GM19099 (cell line): ENCODE measurements around the gene RABGAP1.

Experiments used
- POLR2A ChIP-seq: IDR thresholded peaks from 3 replicates; pipeline ENCODE4 v1.6.1; 2011; ENCODE audit warnings: low read depth; ENCODE audit not compliant: insufficient read length; ENCODE audit errors: extremely low read depth

Gene RABGAP1

GRCh38 chr9:122986010-122986409, 45.2 kb downstream of the RABGAP1 start:
- no peak for TF ChIP-seq POLR2A

- TF ChIP-seq POLR2A: no peak
Observed at GRCh38 chr9:122988141-122988540, 47.3 kb downstream of the RABGAP1 start.

GRCh38 chr9:122988920-122989621, 48.3 kb downstream of the RABGAP1 start:
- no peak for TF ChIP-seq POLR2A

GRCh38 chr9:122991370-122991830, 50.6 kb downstream of the RABGAP1 start:
- TF ChIP-seq POLR2A: no peak

- TF ChIP-seq POLR2A: no peak
Observed at GRCh38 chr9:122996586-122996985, 55.8 kb downstream of the RABGAP1 start.

- TF ChIP-seq POLR2A: no peak
Observed at GRCh38 chr9:122998448-122998847, 57.6 kb downstream of the RABGAP1 start.

GRCh38 chr9:123000371-123001068, 59.7 kb downstream of the RABGAP1 start:
- no peak for TF ChIP-seq POLR2A

GRCh38 chr9:123002754-123003153, 61.9 kb downstream of the RABGAP1 start:
- no peak for TF ChIP-seq POLR2A

GRCh38 chr9:123003466-123003865, 62.6 kb downstream of the RABGAP1 start:
- no peak for TF ChIP-seq POLR2A

GRCh38 chr9:123005964-123006363, 65.1 kb downstream of the RABGAP1 start:
- TF ChIP-seq POLR2A: no peak

GRCh38 chr9:123007269-123007668, 66.4 kb downstream of the RABGAP1 start:
- TF ChIP-seq POLR2A: no peak

- TF ChIP-seq POLR2A: no peak
Observed at GRCh38 chr9:123008909-123009308, 68.1 kb downstream of the RABGAP1 start.

- TF ChIP-seq POLR2A: no peak
Observed at GRCh38 chr9:123011380-123011779, 70.6 kb downstream of the RABGAP1 start.

- TF ChIP-seq POLR2A: no peak
Observed at GRCh38 chr9:123011878-123012528, 71.2 kb downstream of the RABGAP1 start.

- TF ChIP-seq POLR2A: no peak
Observed at GRCh38 chr9:123016631-123017030, 75.8 kb downstream of the RABGAP1 start.

GRCh38 chr9:123020796-123021195, 80.0 kb downstream of the RABGAP1 start:
- no peak for TF ChIP-seq POLR2A
